MM.1S (cell line): ENCODE measurements around the gene TAS2R13.

Experiments used
- DNase-seq: peaks from one replicate; pipeline ENCODE4 v3.0.0-alpha.2; 2015
- H2AFZ ChIP-seq: fragments of 300-600 bp; sonication (generic); 2 replicates; pipeline ENCODE4 v1.6.0; 2016; ENCODE audit warnings: antibody characterized with exemption, low read length
- H3F3A ChIP-seq: fragments of 300-600 bp; sonication (generic); 2 replicates; pipeline ENCODE4 v1.6.1; 2016; ENCODE audit warnings: mild to moderate bottlenecking, antibody characterized with exemption, low read length, moderate library complexity, mixed read lengths; ENCODE audit not compliant: insufficient read depth
- H3K27ac ChIP-seq: fragments of 300-600 bp; sonication (generic); 2 replicates; pipeline ENCODE4 v1.5.1; 2016; ENCODE audit warnings: mild to moderate bottlenecking, low read length
- H3K27me3 ChIP-seq: fragments of 300-600 bp; sonication (generic); replicated peaks from 2 replicates; pipeline ENCODE4 v1.6.0; 2016; ENCODE audit warnings: low read length; ENCODE audit not compliant: insufficient read depth
- H3K36me3 ChIP-seq: fragments of 300-600 bp; sonication (generic); replicated peaks from 2 replicates; pipeline ENCODE4 v1.6.1; 2016; ENCODE audit warnings: mild to moderate bottlenecking, low read length, mixed read lengths; ENCODE audit not compliant: insufficient read depth
- H3K4me1 ChIP-seq: fragments of 300-600 bp; sonication (generic); 2 replicates; pipeline ENCODE4 v1.6.1; 2016; ENCODE audit warnings: low read length, mixed read lengths
- H3K4me2 ChIP-seq: fragments of 300-600 bp; sonication (generic); 2 replicates; pipeline ENCODE4 v1.6.0; 2016; ENCODE audit warnings: low read depth, low read length
- H3K4me3 ChIP-seq: fragments of 300-600 bp; sonication (generic); 2 replicates; pipeline ENCODE4 v1.5.1; 2016; ENCODE audit warnings: low read length, mixed read lengths
- H3K79me2 ChIP-seq: fragments of 300-600 bp; sonication (generic); 2 replicates; pipeline ENCODE4 v1.6.1; 2016; ENCODE audit warnings: mixed run types, low read length, mixed read lengths
- H3K9ac ChIP-seq: fragments of 300-600 bp; sonication (generic); 2 replicates; pipeline ENCODE4 v1.6.1; 2016; ENCODE audit warnings: low read length, mixed read lengths
- H3K9me2 ChIP-seq: fragments of 300-600 bp; sonication (generic); replicated peaks from 2 replicates; pipeline ENCODE4 v1.6.1; 2016; ENCODE audit warnings: mild to moderate bottlenecking, low read length, mixed read lengths; ENCODE audit not compliant: insufficient read depth
- H3K9me3 ChIP-seq: fragments of 300-600 bp; sonication (generic); replicated peaks from 2 replicates; pipeline ENCODE4 v1.6.1; 2016; ENCODE audit warnings: mild to moderate bottlenecking, low read length, mixed read lengths; ENCODE audit not compliant: insufficient read depth
- H4K20me1 ChIP-seq: fragments of 300-600 bp; sonication (generic); 2 replicates; pipeline ENCODE4 v1.6.1; 2016; ENCODE audit warnings: mild to moderate bottlenecking, low read length, moderate library complexity, mixed read lengths; ENCODE audit not compliant: insufficient read depth
- EZH2 ChIP-seq: fragments of 300-600 bp; sonication (generic); optimal IDR thresholded peaks from 2 replicates; pipeline ENCODE3; 2017; ENCODE audit warnings: low read depth, mild to moderate bottlenecking, antibody characterized with exemption, low read length, mixed read lengths
- EZH2phosphoT487 ChIP-seq: fragments of 300-600 bp; sonication (generic); IDR thresholded peaks from 2 replicates; pipeline ENCODE4 v1.6.1; 2018; ENCODE audit warnings: antibody characterized with exemption, low read length
- TF ChIP-seq, protein P1 (sequence below): fragments of 300-600 bp; sonication (generic); IDR thresholded peaks from 2 replicates; pipeline ENCODE4 v1.5.1; 2016; ENCODE audit warnings: antibody characterized with exemption, low read length, mixed read lengths

Gene TAS2R13

DNA sequence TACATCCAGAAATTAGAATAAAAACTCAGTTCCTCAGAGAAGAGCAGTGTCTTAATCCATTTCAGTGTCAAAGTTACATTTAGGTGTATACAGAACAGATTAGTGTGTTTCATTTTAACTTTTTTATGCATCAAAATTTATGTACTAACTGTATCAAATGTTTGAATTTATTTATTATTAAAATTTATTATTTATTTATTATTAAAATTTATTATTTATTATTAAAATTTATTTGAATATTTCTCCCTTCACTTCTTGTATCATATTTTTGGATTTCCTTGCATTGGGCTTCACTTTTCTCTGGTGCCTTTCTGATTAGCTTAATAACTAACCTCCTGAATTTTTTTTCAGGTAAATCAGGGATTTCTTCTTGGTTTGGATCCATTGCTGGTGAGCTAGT lies 32.0 kb upstream of the TAS2R13 start:
- Histone ChIP-seq H2AFZ (no peak overlapping the region), H4K20me1 (no peaks in the 10 kb centered on the region), H3K4me1 (peaks cover 7% of the 10 kb centered on the region; the same call in 1 of the 2 replicates), H3K9me3 (no peaks in the 10 kb centered on the region), H3K27ac (no peak overlapping the region), H3K9me2 (no peaks in the 10 kb centered on the region), H3K4me2 (no peak overlapping the region), H3K9ac (no peak overlapping the region), H3F3A (no peaks in the 10 kb centered on the region), H3K4me3 (no peak overlapping the region), H3K27me3 (no peaks in the 10 kb centered on the region), H3K79me2 (no peaks in the 10 kb centered on the region), H3K36me3 (no peaks in the 10 kb centered on the region)
- no peak for DNase-seq
- no peak for TF ChIP-seq EZH2
- no peak for TF ChIP-seq EZH2phosphoT487
- TF ChIP-seq, protein P1, sequence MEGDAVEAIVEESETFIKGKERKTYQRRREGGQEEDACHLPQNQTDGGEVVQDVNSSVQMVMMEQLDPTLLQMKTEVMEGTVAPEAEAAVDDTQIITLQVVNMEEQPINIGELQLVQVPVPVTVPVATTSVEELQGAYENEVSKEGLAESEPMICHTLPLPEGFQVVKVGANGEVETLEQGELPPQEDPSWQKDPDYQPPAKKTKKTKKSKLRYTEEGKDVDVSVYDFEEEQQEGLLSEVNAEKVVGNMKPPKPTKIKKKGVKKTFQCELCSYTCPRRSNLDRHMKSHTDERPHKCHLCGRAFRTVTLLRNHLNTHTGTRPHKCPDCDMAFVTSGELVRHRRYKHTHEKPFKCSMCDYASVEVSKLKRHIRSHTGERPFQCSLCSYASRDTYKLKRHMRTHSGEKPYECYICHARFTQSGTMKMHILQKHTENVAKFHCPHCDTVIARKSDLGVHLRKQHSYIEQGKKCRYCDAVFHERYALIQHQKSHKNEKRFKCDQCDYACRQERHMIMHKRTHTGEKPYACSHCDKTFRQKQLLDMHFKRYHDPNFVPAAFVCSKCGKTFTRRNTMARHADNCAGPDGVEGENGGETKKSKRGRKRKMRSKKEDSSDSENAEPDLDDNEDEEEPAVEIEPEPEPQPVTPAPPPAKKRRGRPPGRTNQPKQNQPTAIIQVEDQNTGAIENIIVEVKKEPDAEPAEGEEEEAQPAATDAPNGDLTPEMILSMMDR = no peak

DNA sequence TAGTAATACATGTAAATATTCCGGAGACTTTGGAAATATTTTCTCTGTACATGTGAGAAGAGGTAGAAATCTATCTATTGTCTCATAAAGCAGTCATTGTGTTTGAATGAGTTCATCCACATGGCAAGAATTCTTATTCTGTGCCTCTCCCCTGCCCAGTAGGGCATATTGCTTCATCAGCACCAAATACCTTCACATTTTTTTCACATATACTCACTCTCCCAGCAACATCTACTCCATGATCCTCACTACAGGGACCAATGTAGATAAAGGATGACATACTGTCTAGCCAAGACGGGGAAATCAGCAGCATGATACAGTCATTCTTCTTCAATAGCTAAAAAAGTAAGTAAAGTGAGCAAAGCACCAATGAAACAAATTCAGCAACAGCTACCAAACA lies 31.0 kb upstream of the TAS2R13 start:
- no peak for TF ChIP-seq EZH2phosphoT487
- peaks cover 7% of the 10 kb centered on the region; the same call in 1 of the 2 replicates for H3K4me1 ChIP-seq
- H3K79me2 ChIP-seq = no peaks in the 10 kb centered on the region
- no peak overlapping the region for H2AFZ ChIP-seq
- H3K27ac ChIP-seq = no peak overlapping the region
- no peak for DNase-seq
- H3K4me2 ChIP-seq = no peak overlapping the region
- no peaks in the 10 kb centered on the region for H4K20me1 ChIP-seq
- H3K4me3 ChIP-seq = no peak overlapping the region
- H3K9ac ChIP-seq = no peak overlapping the region
- H3F3A ChIP-seq = no peaks in the 10 kb centered on the region
- no peaks in the 10 kb centered on the region for H3K27me3 ChIP-seq
- H3K9me2 ChIP-seq = no peaks in the 10 kb centered on the region
- H3K9me3 ChIP-seq = no peaks in the 10 kb centered on the region
- no peaks in the 10 kb centered on the region for H3K36me3 ChIP-seq

DNA sequence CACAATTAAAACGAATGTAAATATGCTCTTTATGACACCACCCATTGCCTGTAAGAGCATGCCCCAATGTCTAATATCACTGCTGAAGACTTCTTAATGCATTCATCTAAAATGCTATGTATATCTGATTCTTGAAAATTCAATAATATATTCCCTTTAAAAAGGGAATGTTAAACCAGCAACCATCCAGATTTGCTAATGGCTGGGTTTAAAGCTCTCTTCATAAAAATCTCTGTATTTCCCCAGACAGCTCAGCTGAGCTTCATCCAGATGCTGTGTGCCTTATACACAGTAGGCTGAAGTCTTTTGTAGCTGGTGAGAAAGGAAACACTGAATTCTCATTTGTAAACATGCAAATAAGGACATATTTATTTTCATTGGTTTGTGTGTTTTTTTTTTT lies 29.8 kb upstream of the TAS2R13 start, which contains the start of gene TAS2R14:
Gene TAS2R14 (minus strand): TSS at position 101 of the 400 bp plus-strand sequence. CDS start 56 bp downstream, at position 45.
- Histone ChIP-seq H3K9me2 (no peaks in the 10 kb centered on the region), H3K4me1 (peaks cover 7% of the 10 kb centered on the region; the same call in 1 of the 2 replicates), H3K9me3 (no peaks in the 10 kb centered on the region), H3K9ac (no peak within 1 kb of the TSS), H4K20me1 (no peaks in the 10 kb centered on the region), H3K4me3 (no peak within 1 kb of the TSS), H3K36me3 (no peaks in the 10 kb centered on the region), H3K4me2 (no peak within 1 kb of the TSS), H3K27me3 (no peaks in the 10 kb centered on the region), H3K79me2 (no peaks in the 10 kb centered on the region), H3K27ac (no peak within 1 kb of the TSS), H2AFZ (no peak within 1 kb of the TSS), H3F3A (no peaks in the 10 kb centered on the region)
- TF ChIP-seq EZH2 (no peak), EZH2phosphoT487 (no peak)
- TF ChIP-seq, protein P1 = no peak
- no peak for DNase-seq

DNA sequence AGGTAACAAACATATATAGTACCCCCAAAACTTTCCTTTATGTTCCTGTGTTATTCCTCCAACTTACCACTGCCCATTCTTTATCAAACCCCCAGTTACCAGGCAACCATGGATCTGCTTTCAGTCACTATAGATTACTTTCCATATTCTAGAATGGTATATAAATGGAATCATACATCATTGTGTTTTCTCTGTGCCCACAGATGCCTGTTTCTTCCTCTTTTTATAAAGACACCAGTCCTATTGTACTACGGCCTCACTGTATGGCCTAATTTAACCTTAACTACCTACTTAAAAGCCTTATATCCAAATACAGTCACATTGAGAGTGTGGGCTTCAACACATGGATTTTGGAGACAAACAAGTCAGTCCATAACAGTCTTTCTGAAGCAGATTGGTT lies 27.1 kb upstream of the TAS2R13 start:
- H3K27me3 ChIP-seq = no peaks in the 10 kb centered on the region
- H3K9ac ChIP-seq = no peak overlapping the region
- H3K4me3 ChIP-seq = no peak overlapping the region
- H3K9me3 ChIP-seq = no peaks in the 10 kb centered on the region
- TF ChIP-seq, protein P1 = no peak
- TF ChIP-seq EZH2 (no peak), EZH2phosphoT487 (no peak)
- H3F3A ChIP-seq = no peaks in the 10 kb centered on the region
- no peaks in the 10 kb centered on the region for H4K20me1 ChIP-seq
- H3K4me1 ChIP-seq = no peaks in the 10 kb centered on the region
- H3K36me3 ChIP-seq = no peaks in the 10 kb centered on the region
- no peak overlapping the region for H3K4me2 ChIP-seq
- no peaks in the 10 kb centered on the region for H3K9me2 ChIP-seq
- H3K27ac ChIP-seq = no peak overlapping the region
- no peaks in the 10 kb centered on the region for H3K79me2 ChIP-seq
- DNase-seq = no peak
- no peak overlapping the region for H2AFZ ChIP-seq
